ENCODE results near the gene PRKG1.
A peak's percentile ranks its signal among the peaks of the same experiment; 100 is the strongest.

The PRKG1 gene

GRCh38 chr10:51935341-51935740 lies 861.1 kb downstream of the PRKG1 start:
- no peak for TF ChIP-seq CTCF (conservative IDR thresholded peaks at IDR 0.05; ENCODE audit: low read length)
- H3K4me3 ChIP-seq (ENCODE audit: low read length), result no peak overlapping the region
- no peak for DNase-seq (ENCODE audit: low read depth)

- peak; percentile 82 for DNase-seq (ENCODE audit: low read depth)
- H3K4me3 ChIP-seq (ENCODE audit: low read length), result peak overlapping the region; percentile 3
- TF ChIP-seq CTCF (conservative IDR thresholded peaks at IDR 0.05; ENCODE audit: low read length), result no peak
Measured at GRCh38 chr10:51937308-51938140, 863.2 kb downstream of the PRKG1 start.

GRCh38 chr10:51950371-51950995 lies 876.2 kb downstream of the PRKG1 start:
- no peak overlapping the region for H3K4me3 ChIP-seq (ENCODE audit: low read length)
- no peak for DNase-seq (ENCODE audit: low read depth)
- TF ChIP-seq CTCF (conservative IDR thresholded peaks at IDR 0.05; ENCODE audit: low read length), result no peak

- no peak overlapping the region for H3K4me3 ChIP-seq (ENCODE audit: low read length)
- no peak for TF ChIP-seq CTCF (conservative IDR thresholded peaks at IDR 0.05; ENCODE audit: low read length)
- peak; percentile 26 for DNase-seq (ENCODE audit: low read depth)
Measured at GRCh38 chr10:51950996-51951555, 876.8 kb downstream of the PRKG1 start.

- TF ChIP-seq CTCF (conservative IDR thresholded peaks at IDR 0.05; ENCODE audit: low read length), result no peak
- H3K4me3 ChIP-seq (ENCODE audit: low read length), result no peak overlapping the region
- DNase-seq (ENCODE audit: low read depth), result no peak
Measured at GRCh38 chr10:51951601-51952000, 877.3 kb downstream of the PRKG1 start.

- no peak overlapping the region for H3K4me3 ChIP-seq (ENCODE audit: low read length)
- no peak for DNase-seq (ENCODE audit: low read depth)
- TF ChIP-seq CTCF (conservative IDR thresholded peaks at IDR 0.05; ENCODE audit: low read length), result no peak
Measured at GRCh38 chr10:51952056-51952455, 877.8 kb downstream of the PRKG1 start.

All from AG10803 (cell line).